GM19238 (cell line): Measurements from ENCODE around the gene CNTN5.

ENCODE experiments used
- DNase-seq: peaks from one replicate; pipeline ENCODE4 v3.0.0; 2011; ENCODE audit warnings: low spot score; ENCODE audit not compliant: insufficient read length

Gene CNTN5

DNA sequence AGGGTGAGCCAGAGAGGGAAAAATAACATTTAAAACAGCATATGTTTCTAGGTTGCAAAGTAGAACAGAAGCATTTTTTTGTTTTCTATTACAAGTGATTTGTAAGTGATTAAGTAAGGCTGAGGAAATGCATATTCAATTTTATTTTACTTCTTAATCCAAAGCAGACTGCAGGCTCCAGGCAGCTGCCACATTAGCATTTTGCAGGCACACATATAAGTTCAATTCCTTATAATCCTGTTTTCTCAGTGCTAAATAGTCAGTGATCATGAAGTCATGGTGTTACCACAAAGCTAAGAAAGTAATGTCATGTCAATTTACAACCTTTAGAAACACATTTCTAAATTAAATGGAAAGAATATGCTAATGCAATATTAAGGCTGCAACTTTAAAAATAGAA is 149.8 kb downstream of the CNTN5 start:
- DNase-seq: no peak

DNA sequence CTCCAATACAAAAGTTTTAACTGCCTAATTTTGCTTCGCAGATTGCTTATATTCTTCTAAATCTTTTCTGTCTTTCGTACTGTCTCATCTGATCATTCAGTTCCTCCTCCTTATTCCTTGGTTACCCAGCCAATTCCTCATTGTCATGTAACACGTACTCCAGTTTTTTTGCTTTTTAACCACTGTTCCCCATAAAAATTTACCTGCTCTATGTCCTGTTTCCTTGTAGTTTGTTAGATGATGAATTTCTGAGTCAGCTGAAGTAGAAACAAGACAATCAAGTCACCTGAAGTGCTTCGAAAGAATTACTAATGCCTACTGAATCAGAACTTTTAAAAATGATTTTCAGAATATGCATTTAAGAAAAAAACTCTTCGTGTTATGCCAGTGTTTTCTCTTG is 150.6 kb downstream of the CNTN5 start:
- no peak for DNase-seq

DNA sequence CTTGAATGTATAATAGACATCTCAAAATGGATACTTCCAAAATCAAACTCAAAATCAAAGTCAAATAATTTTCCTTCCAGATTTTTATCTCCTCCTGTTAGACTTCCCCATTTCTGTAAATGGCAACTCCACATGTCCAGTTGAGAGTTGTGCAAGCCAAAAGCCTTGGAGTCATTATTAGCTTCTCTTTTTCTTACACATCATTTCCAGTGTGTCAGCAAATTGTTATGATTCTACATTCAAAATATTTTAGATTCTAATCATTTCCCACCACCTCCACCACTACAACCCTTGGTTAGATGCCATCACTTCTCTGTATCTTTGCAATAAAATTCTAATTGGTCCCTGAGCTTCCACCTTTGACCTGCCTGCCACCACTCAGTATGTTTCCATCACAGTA is 155.7 kb downstream of the CNTN5 start:
- no peak for DNase-seq

DNA sequence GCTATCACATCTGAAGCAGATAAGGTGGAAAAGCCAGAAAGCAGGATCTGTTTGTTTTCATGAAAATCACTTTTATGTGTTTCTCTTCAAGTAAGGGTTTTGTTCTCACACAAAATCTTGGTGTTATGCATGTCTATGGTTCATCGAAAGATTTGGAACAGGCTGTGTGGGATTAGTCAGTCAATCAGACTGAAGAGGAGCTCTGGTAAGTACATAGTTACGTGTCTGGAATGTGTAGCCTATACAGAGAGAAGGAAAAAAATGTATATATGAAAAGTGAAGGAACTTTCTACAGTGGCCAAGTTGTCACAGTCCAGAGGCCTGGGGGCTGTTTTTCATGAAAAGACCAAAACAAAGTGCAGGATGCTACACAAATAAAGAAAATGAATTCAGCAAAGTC is 156.7 kb downstream of the CNTN5 start:
- no peak for DNase-seq

DNA sequence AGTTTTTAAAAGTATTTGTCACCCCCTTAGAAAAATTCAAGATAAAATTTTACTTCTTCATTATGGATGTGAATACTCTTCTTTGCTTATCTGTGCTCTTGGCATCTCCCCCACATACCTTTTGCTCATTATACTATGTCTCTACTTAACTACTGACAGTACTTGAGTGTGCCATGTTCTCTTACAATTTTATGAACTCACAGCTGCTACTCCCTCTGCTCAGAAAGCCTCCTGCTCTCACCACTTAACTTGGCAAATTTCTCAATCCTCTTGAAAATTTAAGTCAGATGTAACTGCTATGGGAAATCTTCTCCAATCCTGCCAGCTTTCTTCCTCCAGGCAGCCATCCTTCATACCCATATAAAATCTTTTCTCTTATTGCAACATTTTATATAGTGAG is 163.4 kb downstream of the CNTN5 start:
- no peak for DNase-seq

DNA sequence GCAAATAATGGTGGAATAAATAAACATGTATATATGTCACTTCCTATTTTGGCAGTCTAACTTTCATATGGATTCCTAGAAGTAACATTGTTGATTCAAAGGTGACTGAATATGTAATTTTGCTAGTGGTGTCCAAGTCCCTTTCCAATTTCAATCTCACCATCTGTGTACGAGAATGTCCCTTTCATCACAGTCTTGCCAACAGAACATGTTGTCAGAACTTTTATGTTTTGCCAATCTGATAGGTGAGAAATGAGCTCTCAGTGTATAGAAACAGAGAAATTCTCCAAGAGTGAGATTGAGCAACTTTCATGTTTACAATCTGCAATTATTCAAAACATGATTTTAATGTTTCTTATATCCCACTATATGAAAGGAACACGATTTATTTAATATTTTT is 167.5 kb downstream of the CNTN5 start:
- no peak for DNase-seq

DNA sequence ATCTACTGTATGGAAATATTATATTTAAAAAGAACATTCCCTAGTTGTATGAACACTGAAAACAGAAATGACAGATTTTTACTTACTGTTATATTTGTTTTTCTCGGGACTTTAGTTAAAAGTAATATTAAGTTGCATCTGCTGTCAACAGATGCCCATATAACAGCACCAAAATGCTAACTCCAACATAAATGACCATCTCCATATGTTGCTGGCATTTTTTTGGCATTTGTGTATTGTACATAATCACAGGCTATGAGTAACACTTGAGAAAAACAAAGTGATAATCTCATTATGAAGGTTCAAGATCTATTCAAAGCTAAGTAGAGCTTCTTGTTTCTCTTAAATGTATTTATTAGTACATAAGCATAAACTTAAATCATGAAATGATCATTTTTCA is 172.0 kb downstream of the CNTN5 start:
- DNase-seq: no peak

DNA sequence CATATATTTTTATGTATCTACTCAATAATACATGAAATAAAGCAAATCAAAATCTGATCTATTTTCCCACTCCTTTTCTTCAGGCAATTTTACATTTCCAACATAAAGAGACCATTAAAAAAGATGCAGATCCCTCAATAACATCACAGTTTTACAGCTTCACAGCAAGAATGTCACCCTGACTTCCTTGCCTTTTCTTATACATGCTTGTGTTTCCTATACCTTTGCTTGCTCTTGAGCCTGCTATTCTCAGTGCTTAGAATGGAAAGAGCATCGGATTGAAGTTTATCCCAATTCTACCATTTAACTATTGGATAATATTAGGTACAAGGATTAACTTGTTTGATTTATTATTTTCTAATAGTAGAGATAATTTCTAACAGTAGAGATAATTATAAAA is 176.7 kb downstream of the CNTN5 start:
- no peak for DNase-seq

DNA sequence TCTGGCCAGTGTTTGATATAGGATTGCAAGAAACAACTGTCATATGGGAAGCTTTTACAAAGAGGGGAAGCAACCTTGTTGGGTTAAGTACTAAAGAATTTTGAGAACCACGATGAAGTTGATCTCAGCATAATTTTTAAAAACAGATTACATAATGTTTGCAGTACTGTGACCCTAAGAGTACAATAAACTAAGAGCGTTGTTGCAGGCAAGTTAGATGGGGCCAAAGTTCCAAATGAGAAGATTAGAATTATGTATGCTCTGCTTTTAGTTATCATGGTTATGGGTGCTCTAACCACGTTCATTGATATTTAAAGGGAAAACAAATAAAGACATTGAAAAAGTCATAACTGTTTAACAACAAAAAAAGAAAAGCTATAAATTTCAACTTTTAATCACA is 177.5 kb downstream of the CNTN5 start:
- DNase-seq: no peak

DNA sequence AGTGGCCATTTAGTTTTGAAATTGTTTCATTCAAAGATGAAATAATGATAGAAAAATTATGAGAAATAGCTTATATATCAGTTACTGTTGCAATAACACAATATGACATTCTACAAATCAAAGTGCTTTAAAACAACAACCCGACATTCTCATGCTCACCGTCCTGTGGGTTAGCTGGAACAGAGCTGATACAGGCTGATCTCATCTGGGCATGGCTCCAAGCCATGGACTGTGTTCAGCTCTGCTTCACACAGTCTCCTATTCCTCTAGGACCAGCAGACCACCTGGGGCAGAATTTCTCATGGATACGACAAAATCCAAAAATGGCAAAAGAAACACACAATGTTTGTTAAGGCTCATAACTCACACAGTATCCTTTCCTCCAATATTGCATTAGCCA is 178.6 kb downstream of the CNTN5 start:
- DNase-seq: no peak

DNA sequence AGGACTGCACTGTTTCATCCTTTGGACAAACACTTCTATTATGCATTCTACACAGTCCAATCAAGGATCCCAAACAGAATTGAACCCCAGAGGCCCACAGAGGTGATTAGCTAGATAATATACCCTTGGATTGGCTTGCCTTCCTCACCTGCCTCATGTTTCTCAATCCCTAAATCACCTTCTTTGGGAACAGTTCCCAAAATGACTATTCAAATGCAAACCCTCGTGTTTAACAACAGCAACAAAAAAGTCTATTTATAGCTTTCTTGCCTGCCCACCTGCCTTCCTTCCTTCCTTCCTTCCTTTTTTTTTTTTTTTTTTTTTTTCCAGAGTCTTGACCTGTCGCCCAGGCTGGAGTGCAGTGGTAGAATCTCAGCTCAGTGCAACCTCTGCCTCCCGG is 180.0 kb downstream of the CNTN5 start:
- DNase-seq: no peak

DNA sequence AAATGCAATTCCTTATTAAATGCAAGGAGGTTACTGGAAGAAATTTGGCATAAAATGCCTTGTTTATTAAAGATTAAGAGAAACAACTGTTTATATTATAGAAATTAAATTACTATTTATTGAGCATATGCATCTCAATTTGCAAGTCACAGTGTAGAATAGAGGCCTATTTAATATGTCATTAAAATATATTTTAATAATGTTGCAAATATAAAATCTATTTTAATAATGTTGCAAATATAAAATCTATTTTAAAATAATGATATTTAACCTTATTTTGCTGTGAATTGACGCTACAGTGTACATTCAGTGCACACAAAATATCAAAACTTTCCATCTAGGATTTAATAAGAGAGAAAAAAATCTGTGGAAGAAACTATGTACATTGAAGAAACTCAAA is 188.1 kb downstream of the CNTN5 start:
- DNase-seq: no peak

DNA sequence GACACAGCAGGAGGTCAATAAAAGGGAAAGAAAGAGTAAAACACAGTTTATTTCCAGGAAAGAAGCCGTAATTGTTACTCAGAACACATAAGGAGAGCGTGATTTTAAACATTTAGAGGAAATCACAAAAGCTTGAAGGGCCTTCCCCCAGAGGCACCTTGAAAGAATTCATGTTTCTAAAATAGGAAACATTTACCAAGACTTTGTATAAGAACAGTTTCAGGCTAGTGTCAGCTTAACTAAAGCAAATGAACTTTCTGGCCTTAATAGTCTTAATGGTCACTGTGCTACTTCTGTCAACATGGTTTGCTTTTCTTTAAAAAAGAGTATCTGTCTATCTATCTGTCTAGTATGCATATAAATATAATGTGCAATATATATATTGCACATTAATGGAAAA is 208.8 kb downstream of the CNTN5 start:
- no peak for DNase-seq

DNA sequence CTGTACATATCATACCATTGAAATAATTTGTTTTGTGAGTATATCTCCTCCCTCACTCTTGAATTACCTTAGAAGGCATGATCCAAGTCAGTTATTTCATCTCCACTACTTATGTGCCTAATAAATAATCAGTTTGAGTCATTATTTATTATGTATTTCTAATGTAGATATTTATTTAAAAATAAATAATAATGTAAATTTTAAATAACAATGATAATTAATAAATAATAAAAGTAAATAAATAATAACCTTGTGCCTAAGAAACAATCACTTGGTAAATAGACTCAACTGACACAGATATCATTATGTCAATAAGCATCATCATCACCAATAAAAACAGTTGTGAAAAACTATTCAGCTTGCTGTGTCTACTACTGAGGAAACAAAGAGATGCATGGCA is 213.8 kb downstream of the CNTN5 start:
- no peak for DNase-seq

DNA sequence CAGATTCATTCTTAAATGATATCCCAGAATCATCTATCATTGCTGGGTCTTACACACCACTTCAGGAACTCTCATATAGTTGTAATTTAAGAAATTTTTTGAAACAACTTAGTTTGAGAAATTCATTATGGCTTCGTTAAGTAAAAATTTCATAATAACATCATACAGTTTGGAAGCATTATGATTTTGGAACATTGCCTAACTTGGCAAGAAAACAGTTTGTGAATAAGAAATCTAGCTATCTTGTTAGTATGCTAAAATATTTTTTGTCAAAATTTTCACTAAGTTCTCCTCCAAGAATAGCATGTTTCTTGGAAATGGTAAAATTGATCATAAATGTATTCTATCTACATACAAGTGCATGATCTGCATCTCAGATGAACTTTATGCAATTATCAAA is 217.7 kb downstream of the CNTN5 start:
- no peak for DNase-seq

DNA sequence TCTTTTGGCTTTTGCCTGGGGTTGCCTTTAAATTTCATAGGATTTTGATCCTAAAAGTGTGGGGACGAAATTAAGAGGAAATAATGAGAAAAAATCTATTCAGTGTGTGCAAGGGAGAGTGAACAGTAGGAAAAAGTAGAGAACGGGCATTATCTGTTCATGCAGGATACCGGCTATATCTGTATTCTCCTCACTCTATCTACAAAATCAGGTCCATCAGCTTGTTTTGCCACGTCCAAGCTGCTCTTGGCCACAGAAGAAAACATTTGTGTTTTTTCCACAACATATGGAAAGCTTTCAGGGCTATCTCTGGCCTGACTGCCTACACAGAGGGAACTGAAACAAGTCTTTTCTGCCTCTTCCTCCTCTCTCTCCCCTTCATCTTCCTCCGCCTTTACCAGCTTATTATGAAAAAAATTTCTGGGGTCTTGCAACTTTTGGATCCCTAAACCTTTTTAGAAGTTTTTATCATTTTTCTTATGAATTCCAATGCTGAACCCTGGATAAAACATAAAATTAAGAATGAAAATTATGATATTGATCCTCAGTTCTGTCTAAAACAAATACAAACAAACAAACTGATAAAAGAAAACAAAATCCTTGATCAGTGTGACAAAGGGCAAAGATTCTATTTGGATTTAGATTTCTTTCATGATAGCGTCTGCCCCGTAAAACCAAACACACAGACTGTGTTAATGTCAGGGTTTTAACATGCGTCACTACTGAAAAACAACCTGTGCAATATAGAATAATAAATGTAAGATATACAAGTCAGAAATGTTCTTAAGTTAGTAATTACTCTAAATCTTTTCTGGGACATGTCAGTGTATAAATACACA is 219.7 kb downstream of the CNTN5 start:
- no peak for DNase-seq

DNA sequence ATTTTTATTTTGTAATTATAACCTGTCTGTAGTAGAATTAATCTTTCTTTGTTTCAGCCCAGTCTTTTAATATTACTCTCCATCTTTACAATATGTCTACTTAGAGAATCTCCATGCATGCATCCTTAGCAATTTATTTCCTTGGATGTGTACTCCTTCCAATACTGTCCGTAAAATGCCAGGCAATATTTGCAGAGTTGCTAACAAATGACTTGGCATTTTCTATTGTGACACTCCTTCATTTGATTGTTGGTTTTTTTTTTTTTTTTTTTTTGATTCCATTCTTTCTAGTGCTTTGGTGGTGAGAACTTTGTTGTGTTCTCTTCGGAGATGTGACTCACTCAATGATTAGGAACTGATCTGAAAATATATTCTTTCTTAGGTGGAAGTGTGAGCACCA is 220.3 kb downstream of the CNTN5 start:
- DNase-seq: no peak

DNA sequence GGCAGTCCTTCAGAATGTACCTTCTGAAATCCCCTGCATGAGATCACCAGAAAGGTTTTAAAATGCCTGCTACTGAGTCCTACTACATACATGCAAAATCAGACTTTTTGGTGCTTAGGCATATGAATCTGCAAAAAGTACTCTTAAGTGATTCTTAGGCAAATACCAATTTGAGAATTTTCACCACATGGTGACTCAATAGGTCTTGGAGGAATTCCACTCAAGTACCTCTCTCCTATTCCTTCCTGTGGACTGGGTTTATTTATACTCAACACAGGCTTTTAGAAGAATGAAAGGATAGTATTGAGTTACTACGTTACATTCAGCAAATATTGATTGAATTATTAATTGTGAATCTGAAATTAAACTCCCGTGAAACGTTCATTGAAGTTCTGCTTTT is 223.9 kb downstream of the CNTN5 start:
- no peak for DNase-seq

DNA sequence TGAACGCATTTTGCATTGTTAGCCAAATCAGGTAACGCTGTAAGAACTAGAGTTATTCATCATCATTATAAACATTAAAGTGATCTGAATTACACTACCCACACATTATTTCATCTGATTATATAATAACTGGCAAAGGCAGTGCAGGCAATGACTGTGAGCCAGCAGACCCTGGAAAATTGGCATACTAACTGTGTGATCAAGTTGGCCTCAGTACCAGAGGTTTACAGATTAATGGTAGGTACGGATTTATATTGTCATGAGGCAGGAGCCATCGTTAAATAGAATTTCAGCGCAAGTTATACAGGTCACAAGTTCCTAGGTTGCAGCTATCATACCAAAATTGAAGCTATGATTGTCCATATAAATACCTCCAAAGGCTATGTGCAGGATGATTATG is 225.4 kb downstream of the CNTN5 start:
- no peak for DNase-seq

DNA sequence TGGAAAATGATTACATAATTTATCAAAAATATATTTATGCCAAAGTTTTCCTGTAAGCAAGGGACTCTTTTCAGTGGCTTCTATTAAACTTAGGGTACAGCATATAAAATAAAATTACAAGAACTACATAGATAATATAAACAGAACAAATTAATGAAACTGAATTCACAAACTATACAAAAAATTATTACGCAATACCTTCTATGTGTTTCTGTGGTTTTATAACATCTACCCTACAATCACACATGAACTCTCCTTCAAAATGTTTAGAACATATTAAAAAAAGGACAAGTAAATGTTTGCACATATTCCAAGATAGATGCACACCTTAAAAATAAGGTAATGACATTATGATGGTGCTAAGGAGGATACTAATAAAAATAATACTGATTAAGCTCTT is 235.9 kb downstream of the CNTN5 start:
- DNase-seq: no peak

DNA sequence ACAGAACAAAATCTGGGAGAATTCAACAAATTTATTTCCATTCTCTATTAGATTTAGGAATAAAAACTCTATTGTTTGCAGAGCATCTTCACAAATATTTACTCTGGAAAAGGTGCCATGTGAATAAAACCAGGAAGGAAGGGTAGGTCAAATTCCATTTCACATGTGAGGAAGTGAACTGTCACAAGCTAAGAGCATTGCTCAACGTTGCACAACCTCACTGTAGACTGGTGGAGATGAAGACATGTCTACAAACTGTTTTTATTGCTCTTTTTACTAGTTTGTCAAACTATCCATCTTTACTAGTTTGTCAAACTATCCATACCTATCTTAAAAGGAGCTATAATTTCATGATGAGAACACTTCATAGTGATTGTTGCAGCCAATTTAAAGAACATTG is 236.4 kb downstream of the CNTN5 start:
- no peak for DNase-seq

DNA sequence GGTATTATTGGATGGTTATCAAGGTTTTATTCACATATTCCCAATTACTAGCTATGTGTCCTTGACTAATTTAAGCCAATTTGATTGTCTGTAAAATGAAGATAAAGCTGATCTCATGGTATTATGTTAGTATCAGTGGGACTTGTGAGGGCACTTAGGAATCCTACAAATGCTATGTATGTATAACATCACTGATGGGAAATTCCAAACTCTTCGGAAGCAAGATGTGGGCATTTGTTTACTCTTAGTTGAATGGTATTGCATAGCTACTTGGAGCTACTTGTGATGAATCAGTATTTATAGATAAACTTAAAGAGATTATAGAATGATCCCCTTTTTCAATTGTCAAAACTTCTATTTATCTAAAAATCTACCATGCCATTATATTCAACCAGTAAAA is 239.9 kb downstream of the CNTN5 start:
- no peak for DNase-seq

DNA sequence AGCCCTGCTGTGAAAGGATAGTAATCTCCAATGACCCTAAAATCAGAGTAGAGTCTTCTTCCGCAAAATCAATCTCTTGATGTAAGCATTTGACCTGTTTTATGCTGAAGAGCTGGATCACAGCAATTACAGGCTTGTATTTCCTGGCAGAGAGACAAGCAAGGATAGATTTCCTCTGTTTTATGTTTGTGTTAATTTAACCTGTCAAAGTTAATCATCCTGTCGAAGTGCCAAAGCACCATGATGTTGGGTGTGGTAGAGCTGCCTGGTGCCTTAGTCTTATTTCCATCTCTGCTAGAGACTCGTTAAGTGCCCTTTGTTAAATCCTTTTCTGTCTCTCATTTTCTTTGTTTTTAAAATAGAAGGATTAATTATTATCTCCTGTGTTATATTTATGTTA is 248.1 kb downstream of the CNTN5 start:
- DNase-seq: no peak

DNA sequence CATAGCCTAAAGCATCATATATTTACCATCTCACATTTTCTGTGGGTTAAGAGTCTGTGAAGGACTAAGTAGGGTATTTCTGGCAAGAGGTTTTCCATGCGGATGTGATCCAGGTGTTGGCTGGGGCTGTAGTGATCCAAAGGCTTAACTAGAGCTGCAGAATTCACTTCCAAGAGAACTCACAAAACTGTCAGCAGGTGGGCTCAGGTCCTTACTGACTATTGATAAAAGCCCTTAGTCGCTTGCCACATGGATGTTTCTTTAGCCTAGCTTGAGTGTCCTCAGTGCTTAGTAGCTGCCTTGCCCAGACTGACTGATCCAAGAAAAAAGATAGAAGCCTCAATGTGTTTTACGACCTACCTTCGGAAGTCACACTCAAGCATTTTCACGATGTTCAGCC is 250.8 kb downstream of the CNTN5 start:
- no peak for DNase-seq
